HG03135 (cell line): Measurements from ENCODE around the gene KRTAP10-3.

Source experiments
- ATAC-seq: cut with Tn5 transposase; IDR thresholded peaks from one replicate; pipeline ENCODE4 v1.9.1; 2021; ENCODE audit warnings: mild to moderate bottlenecking, moderate library complexity; ENCODE audit not compliant: unreplicated experiment

KRTAP10-3 gene

DNA sequence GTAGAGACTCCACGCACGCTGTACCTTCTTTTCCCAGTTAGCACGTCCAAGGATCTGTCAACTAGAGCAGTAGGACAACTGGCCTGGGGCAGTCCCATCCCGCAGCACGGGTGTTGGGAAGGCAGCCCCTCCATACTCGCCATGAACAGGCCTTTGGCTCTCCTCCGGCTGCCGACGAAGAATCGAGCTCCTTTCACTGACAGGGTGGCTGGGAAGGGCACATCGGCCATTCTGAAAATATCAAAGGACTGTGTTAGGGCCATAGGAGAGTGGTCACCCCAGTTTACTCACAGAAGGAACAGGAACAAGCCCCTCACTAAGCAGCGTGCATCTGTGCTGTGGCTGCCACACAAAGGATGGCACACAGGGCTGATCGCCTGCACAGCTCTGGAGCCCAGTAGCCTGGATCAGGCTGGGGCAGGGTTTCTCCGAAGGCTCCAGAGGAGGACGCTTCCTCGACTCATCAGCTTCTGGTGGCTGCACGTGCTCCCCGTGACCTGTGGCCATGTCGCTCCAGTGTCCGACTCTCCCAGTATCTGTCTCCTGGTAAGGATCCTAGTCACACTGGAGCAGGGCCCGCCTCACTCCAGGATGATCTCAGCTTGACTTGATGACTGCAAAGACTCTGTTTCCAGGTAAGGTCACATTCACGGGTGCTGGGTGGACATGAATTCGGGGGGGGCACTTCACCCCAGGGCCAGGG lies 27.5 kb downstream of the KRTAP10-3 start:
- no peak for ATAC-seq

DNA sequence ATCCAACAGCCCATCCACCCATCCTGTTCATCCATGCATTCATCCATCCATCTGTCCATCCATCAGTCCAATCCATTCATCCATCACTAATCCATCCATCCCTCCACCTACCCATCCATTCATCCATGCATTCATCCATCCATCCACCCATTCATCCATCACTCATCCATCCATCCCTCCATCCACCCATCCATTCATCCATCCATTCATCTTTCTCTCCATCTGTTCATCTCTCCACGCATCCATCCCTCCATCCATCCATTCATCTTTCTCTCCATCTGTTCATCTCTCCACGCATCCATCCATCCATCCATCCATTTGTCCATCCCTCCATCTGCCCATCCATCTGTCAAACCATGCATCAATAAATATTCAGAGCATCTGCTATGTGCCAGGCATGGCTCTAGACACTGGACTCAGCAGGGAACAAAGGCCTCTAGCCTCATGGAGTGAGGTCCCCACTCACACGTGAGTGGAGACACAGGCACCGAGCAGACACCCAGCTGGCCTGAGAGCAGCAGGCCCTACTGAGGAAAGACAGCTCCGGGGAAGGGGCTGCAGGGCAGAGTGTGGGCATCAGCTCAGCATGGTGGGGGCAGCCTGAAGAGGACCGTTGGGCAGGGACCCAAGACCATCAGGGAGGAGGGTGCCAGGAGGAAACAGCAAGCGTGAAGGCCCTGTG lies 28.2 kb downstream of the KRTAP10-3 start:
- ATAC-seq: no peak

- ATAC-seq: no peak
These were observed 29.0 kb downstream of the KRTAP10-3 start for GRCh38 chr21:44529503-44530125.

GRCh38 chr21:44529011-44529421 lies 29.6 kb downstream of the KRTAP10-3 start:
- no peak for ATAC-seq

- no peak for ATAC-seq
These were observed 30.0 kb downstream of the KRTAP10-3 start for GRCh38 chr21:44528634-44528995.

- no peak for ATAC-seq
These were observed 30.5 kb downstream of the KRTAP10-3 start for GRCh38 chr21:44527983-44528633.

DNA sequence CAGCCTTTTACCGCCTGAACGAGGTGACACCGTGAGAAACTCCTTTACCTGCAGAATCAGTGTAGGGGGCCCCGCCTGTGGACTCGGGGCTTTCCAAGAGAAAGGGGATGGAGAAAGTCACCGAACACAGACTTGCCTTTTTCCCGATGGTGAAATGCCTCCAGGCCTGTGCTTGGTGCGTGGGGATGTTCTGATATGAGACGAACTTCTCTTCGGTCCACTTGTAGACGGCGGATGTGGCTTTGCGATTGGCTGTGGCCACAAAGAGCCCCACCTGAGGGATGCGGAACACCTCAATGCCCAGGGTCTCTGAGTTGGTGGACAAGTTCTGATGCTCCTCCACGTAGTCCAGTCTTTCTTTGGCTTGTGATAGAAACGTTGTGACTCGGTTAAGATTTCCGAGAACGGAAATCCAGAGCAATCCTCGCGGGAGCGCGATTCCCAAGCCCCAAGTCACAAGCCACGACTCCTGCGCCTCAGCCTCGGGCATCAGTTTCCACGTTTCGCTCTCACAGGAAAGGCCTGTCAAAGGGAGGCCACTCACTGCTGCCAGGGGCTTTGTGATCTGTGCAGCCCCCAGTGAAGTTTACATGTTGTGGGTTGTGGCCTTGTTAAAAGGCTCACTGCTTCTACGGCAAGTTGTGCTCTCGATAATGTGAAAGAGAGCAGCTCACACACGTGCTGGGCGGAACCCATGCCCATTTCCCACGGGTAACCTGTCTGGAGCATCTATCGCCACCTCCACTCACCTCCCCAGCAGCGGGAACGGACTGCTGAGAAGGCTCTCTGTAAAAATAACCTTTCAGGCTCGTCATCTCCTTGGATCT lies 31.2 kb downstream of the KRTAP10-3 start:
- ATAC-seq: no peak

DNA sequence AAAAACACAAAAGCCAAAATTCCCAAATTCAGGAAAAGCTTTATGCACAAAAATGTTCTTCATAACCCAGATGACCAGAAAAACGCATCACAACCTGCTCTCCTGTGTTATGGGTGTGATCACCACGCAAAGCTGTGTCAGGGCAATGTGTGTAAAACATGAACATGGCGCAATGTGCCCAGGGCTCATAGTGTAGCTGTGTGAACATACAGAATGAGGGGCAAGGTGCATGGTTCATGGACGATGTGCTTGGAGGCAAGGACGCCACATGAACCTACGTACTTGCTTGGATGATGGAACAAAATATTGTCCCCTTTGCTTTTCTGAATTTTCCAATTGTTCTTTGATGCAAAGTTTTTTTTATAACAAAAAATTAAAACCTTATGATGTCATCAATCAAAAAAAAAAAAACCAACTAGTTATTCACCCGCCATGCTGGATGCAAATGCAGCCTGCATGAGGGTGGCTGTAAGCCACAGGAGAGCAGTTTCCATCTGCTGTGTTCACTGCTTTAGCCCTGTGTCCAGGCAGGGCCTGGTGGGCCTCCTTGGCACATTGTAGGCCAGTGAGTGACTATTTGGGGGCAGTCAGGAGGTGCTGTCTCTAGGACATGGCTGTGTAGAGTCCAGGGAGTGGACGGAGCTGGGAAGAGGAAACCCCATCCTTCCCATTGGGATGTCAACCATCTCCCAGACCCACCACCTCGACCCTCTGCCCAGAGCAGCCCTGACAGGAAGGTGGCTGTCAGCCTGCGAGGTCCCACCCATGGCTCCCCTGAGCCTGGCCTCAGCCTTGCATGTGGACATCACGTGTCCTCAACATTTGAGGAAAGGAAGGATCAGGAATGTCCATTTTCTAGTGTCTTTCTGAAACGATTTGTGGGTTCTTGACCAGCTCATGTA lies 32.2 kb downstream of the KRTAP10-3 start:
- ATAC-seq: no peak

- ATAC-seq: no peak
These were observed 33.1 kb downstream of the KRTAP10-3 start for GRCh38 chr21:44525391-44526095.

DNA sequence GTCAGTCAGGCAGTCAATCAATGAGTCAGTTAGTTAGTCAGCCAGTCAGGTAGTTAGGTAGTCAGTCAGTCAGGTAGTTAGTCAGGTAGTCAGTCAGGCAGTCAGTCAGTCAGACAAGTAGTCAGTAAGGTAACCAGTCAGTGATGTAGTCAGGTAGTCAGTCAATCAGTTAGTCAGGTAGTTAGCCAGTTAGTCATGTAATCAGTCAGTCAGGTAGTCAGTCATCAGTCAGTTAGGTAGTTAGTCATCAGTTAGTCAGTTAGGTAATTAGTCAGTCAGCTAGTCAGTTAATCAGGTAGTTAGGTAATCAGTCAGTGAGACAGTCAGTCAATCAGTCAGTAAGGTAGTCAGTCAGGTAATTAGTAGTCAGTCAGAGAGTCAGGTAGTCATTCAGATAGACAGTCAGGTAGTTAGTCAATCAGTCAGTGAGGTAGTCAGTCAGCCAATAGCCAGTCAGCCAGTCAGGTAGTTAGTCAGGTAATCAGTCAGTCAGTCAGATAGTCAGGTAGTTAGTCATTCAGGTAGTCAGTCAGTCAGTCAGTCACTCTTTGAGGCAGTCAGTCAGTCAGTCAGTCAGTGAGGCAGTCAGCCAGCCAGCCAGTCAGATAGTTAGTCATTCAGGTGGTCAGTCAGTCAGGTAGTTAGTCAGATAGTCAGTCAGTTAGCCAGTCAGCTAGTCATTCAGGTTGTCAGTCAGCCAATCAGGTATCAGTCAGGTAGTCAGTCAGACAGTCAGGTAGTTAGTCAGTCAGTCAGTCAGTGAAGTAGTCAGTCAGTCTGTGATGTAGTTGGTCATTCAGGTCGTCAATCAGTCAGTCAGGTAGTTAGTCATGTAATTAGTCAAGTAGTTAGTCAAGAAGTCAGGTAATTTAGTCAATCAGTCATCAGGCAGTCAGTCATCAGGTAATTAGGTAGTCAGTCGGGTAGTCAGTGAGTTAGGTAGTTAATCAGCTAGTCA lies 33.9 kb downstream of the KRTAP10-3 start:
- no peak for ATAC-seq

- ATAC-seq: no peak
These were observed 34.8 kb downstream of the KRTAP10-3 start for GRCh38 chr21:44523567-44524413.

DNA sequence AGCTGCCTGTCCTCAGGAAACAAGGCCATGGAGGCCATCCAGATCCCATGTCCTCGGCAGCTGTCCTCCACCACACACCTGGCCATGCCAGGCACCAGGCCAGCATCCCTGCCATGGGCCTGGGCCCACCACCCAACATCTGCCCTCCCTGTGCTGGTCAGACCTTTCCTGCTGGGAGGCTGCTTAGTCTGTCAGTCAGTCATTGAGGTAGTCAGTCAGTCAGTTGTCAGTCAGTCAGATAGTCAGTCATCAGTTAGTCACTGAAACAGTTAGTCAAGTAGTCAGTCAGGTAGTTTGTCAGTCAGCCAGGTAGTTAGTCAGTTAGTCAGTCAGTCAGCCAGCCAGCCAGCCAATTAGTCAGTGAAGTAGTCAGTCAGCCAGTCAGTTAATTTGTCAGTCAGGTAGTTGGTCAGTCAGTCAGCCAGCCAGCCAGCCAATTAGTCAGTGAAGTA lies 35.8 kb downstream of the KRTAP10-3 start:
- ATAC-seq: no peak

DNA sequence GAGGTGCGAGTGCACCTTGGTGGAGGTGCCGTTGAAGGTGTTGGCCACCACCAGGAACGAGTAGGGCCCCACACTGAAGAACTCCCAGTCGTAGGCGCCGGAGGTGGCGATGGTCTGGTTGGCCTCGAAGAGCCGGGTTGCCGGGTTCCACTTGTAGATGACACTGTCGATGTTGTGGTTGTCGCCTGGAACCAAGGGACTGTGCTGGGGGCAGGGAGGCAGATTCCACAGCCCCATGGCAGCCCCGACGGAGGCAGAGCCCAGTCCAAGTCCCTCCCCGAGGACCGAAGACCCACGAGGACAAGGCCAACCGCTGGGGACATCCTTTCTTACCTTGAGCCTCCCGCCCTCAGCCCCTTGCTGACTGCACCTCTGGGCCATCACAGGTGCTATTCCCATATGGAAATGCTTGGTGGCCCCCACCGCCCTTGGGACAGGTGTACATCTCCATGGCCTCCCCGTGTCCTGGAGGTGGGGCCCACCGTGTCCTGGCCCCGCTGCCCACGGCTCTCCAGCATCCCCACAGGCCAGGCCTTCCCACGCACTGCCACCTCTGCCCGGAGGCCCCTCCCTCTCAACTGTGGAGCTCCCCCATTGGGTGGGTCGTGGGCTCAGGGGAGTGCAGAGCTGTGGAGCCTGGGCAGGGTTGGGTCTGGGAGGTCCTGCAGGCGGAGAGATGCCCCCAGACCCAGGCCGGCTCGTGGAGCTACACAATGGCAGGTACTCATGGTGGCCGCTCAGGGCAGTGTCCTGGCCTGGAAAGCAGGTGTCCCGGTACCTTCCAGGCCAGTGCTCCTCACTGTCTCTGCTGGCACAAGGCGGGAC lies 36.5 kb downstream of the KRTAP10-3 start:
- no peak for ATAC-seq

GRCh38 chr21:44521301-44521927 lies 37.2 kb downstream of the KRTAP10-3 start:
- ATAC-seq: no peak
